MV-4-11 (cell line): Measurements from ENCODE around the gene MKNK1.

Experiments used
- DNase-seq: peaks from one replicate; lab custom pipeline; 2025; lab: John Stamatoyannopoulos, UW

The MKNK1 gene

DNA sequence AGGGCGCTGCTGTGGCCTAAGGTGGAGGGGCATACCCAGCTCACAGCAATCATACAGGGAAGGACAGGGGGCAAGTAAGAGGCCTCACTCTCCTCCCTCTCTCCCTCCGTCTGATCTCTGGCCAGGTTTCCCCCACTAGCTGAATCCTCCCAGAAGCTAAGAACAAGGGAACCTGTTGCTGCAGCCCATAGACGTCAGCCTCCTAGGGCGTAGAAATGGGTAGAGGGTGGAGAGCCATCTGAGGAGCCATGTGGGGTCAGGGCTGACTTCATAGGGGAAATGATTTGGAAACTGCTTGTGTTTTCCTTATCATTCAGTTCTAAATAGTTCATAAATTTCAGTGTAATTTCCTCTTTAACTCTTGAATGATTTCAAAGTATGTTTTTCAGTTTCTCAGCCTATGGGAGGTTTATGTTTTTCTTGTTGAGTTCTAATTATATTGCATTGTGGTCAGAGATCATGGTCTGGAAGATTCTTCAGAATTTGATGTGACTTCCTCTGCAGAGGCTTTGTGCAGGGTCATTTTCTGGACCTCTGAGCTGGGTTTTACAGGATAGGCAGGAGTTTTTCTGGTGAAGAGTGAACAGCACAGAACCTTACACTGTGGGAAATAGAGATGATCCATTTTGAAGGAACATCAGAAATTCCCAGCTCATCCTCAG lies 14.8 kb upstream of the MKNK1 start:
- peak; percentile 36 for DNase-seq

DNA sequence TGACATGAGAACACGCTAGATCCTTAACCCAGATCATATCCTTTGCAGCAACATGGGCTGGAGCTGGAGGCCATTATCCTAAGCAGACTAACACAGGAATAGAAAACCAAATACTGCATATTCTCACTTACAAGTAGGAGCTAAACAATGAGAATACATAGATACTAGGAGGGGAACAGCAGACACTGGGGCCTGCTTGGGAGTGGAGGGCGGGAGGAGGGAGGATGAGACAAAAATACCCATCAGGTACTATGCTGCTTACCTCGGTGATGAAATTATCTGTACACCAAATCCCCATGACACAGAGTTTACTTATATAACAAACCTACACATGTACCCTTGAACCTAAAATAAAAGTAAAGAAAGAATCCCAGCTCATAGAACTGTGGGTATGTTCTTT lies 13.8 kb upstream of the MKNK1 start:
- no peak for DNase-seq

GRCh38 chr1:46617108-46617800 lies 13.2 kb upstream of the MKNK1 start:
- no peak for DNase-seq

GRCh38 chr1:46616277-46617107 lies 12.4 kb upstream of the MKNK1 start, which contains the start of gene MOB3C:
Gene MOB3C (minus strand): TSS chr1:46616811. CDS start chr1:46613321, 3,490 bp downstream.
- peak; percentile 26 for DNase-seq

- DNase-seq: no peak
These were observed 11.7 kb upstream of the MKNK1 start for GRCh38 chr1:46615735-46616134.

DNA sequence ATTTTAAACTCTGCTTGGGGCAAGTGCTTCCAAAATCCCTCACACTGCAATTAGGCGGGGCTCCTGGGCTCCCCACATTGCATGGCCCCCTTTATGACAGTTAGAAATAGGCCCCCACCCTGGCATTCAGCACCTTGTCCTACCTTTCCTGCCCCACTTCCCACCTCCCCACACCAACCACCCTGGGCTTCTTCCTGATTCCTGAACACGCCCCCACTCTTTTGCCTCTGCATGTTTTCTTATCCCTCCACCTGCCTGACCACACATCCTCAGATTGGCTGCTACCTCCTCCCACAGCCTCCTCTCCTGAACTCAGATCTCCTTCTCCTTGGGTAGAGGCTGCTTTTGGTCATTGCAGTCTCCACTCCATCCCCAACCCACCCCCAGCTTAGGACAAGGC lies 11.0 kb upstream of the MKNK1 start:
- DNase-seq: no peak

- no peak for DNase-seq
These were observed 10.5 kb upstream of the MKNK1 start for GRCh38 chr1:46614604-46614984.

DNA sequence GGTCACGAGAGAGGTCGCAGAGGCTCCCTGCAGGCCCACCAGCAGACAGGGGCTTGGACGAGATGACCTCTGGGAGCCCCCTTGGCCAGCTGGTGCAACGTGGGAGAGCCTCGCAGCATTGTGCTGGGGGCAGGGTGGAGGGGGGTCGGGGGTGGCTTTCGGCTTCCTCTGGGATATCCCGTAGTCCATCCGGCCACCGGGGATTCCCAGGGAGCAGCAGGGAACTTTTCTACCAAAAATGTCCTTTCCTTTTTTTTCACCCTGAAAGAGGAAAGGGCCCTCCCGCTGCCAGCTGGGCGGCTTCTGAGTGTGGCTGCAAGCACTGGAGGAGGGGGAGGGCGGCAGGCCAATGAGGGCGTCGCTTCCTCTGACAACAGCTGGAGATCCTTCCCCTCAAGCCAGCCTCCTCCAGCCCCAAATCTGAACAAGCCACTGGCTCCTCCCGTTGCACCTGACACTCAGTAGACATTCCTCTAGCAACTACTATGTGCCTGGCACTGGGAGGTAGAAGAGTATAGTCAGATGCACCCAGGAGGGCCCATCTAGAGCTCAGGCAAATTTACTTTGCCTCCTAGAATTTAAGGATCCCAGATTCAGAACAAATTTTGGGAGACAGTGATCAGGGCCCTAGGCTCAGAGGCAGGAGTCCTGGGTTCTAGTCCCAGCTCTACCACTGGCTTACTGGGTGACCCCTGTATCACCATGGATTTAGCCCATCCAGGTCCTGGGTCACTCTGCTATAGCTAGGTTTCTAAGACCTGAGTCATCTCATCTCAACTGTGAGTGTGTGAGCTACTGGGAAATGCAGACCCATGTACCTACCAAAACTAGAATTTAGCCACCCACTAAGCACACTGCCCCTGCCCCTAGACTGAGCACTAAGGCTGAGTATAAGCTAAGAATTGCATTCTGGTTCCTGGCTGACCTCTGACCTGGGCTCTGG lies 9.9 kb upstream of the MKNK1 start:
- peak; percentile 74 for DNase-seq

- DNase-seq: no peak
These were observed 9.0 kb upstream of the MKNK1 start for GRCh38 chr1:46612937-46613660.

DNA sequence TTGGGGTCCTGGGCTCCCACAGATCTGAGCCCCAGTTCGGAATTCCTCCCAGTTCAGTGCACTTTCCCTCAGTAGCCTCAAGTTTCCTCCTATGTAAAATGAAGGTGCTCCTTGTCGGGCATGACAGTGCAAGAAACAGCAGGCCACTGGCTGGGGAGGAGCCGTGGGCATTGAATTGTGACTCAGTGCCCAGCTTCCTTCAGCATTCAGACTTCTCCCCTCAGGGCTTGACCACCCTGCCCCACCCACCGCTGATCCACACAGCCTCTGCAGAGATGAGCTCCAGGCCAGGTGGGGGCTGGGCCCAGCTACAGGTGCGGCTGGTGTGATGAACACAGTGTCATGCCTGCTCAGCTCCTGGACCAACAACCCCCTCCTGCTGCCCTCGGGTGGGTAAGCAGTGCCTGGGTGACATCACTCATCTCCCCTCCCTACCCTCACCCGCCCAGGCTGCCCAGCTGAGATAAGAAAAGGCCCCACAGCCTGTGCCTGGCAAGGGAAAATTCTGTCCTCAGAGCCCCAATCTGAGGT lies 7.7 kb upstream of the MKNK1 start:
- DNase-seq: no peak

GRCh38 chr1:46607345-46608130 lies 3.5 kb upstream of the MKNK1 start:
- no peak for DNase-seq

- no peak for DNase-seq
These were observed 2.3 kb upstream of the MKNK1 start for GRCh38 chr1:46606255-46606965.

GRCh38 chr1:46605232-46605631 lies 1.2 kb upstream of the MKNK1 start:
- peak; percentile 36 for DNase-seq

DNA sequence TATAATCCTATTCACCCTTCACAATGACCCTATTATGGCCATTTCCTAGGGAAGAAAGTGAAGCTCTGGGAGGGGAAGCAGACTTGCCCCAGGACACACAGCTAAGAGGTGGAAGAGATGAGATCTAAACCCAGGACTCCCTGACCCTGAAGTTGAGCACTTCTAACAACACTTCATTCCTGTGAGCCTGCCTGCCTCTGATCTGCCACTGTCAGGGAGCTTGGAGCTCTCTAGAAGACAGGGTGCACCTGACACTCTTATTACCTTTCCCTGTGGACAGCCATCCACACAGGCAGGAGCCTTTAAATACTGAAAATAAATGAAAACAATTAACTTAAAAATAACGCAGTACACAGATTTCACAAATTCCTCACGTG lies 599 bp downstream of the MKNK1 start:
- no peak for DNase-seq

GRCh38 chr1:46601257-46602007 lies 2.6 kb downstream of the MKNK1 start:
- no peak for DNase-seq

- peak; percentile 23 for DNase-seq
These were observed 4.8 kb downstream of the MKNK1 start for GRCh38 chr1:46599059-46599970.

- DNase-seq: no peak
These were observed 7.2 kb downstream of the MKNK1 start for GRCh38 chr1:46596846-46597245.

- DNase-seq: no peak
These were observed 8.0 kb downstream of the MKNK1 start for GRCh38 chr1:46596036-46596435.
